Measurements from ENCODE around the gene UBA5.
"Not testable (repeated sequence)": the region's sequence is repeated elsewhere in the genome, so short reads cannot be mapped to it uniquely, and the experiment has no call there.

GRCh38 chr3:132641427-132641826 is 18.7 kb upstream of the UBA5 start:
- TF ChIP-seq CTCF (IDR thresholded peaks at IDR 0.05; ENCODE audit: low read depth, low read length, missing input control); RAD21 (IDR thresholded peaks at IDR 0.05); YY1 (IDR thresholded peaks at IDR 0.05); RXRA (IDR thresholded peaks at IDR 0.05); JUND (IDR thresholded peaks at IDR 0.05); HNF4A (conservative IDR thresholded peaks at IDR 0.05); FOXA1 (IDR thresholded peaks at IDR 0.05); GABPA (IDR thresholded peaks at IDR 0.05 in 1 of 2, conservative IDR thresholded peaks at IDR 0.05 in 1 of 2); TAF1 (conservative IDR thresholded peaks at IDR 0.05); SP1 (IDR thresholded peaks at IDR 0.05); ZBTB33 (IDR thresholded peaks at IDR 0.05): not testable (repeated sequence)
- TF ChIP-seq, protein P1, sequence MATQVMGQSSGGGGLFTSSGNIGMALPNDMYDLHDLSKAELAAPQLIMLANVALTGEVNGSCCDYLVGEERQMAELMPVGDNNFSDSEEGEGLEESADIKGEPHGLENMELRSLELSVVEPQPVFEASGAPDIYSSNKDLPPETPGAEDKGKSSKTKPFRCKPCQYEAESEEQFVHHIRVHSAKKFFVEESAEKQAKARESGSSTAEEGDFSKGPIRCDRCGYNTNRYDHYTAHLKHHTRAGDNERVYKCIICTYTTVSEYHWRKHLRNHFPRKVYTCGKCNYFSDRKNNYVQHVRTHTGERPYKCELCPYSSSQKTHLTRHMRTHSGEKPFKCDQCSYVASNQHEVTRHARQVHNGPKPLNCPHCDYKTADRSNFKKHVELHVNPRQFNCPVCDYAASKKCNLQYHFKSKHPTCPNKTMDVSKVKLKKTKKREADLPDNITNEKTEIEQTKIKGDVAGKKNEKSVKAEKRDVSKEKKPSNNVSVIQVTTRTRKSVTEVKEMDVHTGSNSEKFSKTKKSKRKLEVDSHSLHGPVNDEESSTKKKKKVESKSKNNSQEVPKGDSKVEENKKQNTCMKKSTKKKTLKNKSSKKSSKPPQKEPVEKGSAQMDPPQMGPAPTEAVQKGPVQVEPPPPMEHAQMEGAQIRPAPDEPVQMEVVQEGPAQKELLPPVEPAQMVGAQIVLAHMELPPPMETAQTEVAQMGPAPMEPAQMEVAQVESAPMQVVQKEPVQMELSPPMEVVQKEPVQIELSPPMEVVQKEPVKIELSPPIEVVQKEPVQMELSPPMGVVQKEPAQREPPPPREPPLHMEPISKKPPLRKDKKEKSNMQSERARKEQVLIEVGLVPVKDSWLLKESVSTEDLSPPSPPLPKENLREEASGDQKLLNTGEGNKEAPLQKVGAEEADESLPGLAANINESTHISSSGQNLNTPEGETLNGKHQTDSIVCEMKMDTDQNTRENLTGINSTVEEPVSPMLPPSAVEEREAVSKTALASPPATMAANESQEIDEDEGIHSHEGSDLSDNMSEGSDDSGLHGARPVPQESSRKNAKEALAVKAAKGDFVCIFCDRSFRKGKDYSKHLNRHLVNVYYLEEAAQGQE (IDR thresholded peaks at IDR 0.05): not testable (repeated sequence)
- TF ChIP-seq, protein P2, sequence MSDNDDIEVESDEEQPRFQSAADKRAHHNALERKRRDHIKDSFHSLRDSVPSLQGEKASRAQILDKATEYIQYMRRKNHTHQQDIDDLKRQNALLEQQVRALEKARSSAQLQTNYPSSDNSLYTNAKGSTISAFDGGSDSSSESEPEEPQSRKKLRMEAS (IDR thresholded peaks at IDR 0.05): not testable (repeated sequence)

All from liver (tissue), 3 donors.